GM10248 (cell line): Measurements from ENCODE around the gene PFKM.
"Not testable (repeated sequence)": the region's sequence is repeated elsewhere in the genome, so short reads cannot be mapped to it uniquely, and the experiment has no call there.

Experiments used
- CTCF ChIA-PET: fragments of 300-600 bp; sonication (Branson Sonifier 250); formaldehyde crosslinking; extraction: SDS; loops from one replicate; lab custom pipeline; 2021; ENCODE audit warnings: antibody characterized with exemption; lab: Yijun Ruan, JAX
- POLR2A ChIA-PET: fragments of 350-650 bp; sonication (Branson Sonifier 250); formaldehyde crosslinking; extraction: SDS; loops from one replicate; lab custom pipeline; 2020; ENCODE audit warnings: antibody characterized with exemption; lab: Yijun Ruan, JAX
- DNase-seq: peaks from one replicate; pipeline ENCODE4 v3.0.0; 2012; ENCODE audit errors: extremely low spot score
- CTCF ChIP-seq: IDR thresholded peaks from 2 replicates; pipeline ENCODE4 v1.5.1; 2012; ENCODE audit warnings: mild to moderate bottlenecking, low read depth; ENCODE audit errors: extremely low read depth, missing control alignments, control extremely low read depth

Gene PFKM

GRCh38 chr12:48119834-48120195 lies 651 bp downstream of the PFKM start:
- CTCF ChIA-PET, result interaction anchor here (1.1 to 1.6 kb wide), 5 partner anchors 11 to 26 kb away, joined by 3 to 6 read pairs (median 3); no protein-coding TSS in a partner anchor

DNA sequence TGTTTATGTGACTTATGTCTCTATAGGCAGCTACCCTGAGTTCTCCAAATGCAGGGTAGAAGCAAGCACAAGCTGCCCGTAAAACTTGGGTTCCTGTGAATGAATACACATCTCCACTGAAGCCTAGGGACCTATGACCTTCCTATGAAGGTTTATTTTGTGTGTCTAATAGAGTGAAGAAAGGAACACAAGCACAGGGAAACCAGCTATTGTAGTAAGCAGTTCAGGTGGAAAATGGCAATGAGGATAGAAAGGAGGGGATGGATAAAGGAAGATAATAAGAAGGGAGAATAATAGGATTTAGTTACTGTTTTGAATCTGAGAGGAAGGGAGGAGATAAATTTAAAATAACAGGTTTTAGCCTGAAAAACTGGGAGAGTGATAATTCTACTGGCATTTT lies 2.4 kb downstream of the PFKM start:
- POLR2A ChIA-PET, result no interaction called here
- no peak for DNase-seq
- CTCF ChIA-PET, result interaction anchor here (0.6 to 1.7 kb wide), 4 partner anchors 10 to 68 kb away, joined by 3 to 4 read pairs (median 3); no protein-coding TSS in a partner anchor
- no peak for TF ChIP-seq CTCF

More at GRCh38 chr12:48119834-48120195, 651 bp downstream of the PFKM start:
- POLR2A ChIA-PET, result interaction anchor here (0.8 kb wide), 1 partner anchor 14 kb away, joined by 3 read pairs; the partner anchor contains the start of gene SENP1
- TF ChIP-seq CTCF, result no peak
- no peak for DNase-seq

DNA sequence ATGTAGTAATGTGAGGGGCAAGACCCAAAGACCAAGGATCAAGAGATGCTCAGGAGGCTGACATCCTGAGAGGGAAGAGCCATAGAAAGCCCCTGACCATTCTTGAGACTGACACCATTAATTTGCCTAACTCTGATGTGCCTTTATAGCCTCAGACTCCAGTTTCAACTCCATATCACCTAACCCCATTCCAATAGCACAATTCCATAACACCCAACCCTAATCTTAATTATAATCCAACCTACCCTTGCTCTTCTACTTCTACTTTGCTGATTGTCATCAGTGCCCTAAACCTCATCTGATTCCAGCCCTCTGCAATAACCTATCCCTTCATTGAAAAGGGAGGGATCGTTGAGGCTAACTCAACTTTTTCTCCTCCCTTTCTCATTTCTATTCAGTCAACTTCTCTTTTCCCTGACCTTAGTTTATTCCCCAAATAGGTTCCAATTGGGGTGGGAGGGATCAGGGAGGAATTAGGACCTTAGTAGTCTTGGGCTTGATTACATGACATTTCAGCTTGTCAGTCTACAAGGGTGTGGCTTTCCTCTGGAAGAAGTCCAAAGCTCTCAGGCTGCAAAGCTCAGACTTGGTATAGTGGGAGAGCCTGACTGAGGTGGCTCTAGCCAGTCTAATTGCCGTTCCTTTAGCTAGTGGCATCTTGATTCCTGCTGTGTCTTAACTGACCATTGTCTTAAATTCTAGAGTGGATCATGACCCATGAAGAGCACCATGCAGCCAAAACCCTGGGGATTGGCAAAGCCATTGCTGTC lies 3.1 kb downstream of the PFKM start:
- ChIA-PET POLR2A (interaction anchor here (0.6 kb wide), 1 partner anchor 310 kb away, joined by 3 read pairs; no protein-coding TSS in a partner anchor), CTCF (no interaction called here)
- DNase-seq, result no peak
- TF ChIP-seq CTCF, result no peak

DNA sequence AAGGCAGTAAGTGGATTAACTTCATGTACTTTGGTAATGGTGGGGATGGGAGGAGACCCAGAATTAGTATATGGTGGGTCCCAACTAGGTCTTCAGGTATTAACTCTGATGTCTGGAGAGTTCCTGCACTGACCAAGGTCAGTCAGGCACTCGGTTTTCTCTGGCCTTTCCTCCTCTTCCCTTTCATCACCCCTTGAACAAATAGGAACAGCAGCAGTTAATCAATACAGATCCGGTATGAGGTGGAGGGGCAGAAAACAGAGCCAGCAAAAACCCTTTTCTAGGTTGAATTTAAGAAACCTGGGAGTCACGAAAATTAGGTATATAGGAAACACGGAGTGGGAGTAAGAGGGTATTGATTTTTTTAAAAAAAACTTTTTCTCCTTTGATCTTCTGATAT lies 4.0 kb downstream of the PFKM start:
- DNase-seq, result no peak
- ChIA-PET POLR2A (no interaction called here), CTCF (no interaction called here)
- TF ChIP-seq CTCF, result no peak

DNA sequence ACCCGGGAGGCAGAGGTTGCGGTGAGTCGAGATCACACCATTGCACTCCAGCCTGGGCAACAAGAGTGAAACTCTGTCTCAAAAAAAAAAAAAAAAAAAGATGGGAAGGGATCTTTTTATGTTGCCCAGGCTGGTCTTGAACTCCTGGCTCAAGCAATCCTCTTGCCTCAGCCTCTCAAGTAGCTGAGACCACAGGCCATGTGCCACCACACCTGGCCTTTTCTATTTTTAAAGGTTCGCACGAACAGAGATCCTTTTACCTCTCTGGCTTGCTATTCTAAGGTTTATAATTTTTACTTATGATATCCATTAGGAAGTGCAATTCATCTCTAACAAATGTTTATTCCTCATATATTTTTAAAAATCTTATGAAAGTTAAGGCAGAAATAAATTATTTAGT lies 6.4 kb downstream of the PFKM start:
- CTCF ChIA-PET, result interaction anchor here (1.0 to 1.3 kb wide), 2 partner anchors 18 to 26 kb away, joined by 3 read pairs; no protein-coding TSS in a partner anchor
- POLR2A ChIA-PET, result interaction anchor here (0.9 kb wide), 1 partner anchor 32 kb away, joined by 3 read pairs; the partner anchor contains the start of gene ASB8
- not testable (repeated sequence) for DNase-seq

DNA sequence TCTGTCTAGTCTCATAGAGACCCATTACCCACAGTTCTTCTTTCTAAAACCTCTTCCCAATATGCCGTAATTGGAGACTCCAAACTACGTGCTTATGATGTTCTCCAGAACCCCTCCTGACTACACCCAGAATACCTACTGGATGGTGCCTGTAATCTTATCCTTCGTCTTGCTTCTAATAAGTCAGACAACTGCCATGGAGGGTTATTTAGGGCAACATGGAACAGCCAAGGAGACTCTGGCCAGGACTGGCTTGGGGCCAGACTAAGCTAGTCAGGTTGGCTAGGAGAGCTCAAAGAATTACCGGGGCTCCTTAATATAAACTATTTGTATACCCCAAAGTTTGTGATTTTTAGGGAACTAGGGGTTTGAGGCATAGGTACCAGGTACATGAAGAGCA lies 6.8 kb downstream of the PFKM start:
- CTCF ChIA-PET, result interaction anchor here (1.0 to 1.3 kb wide), 2 partner anchors 17 to 25 kb away, joined by 3 read pairs; no protein-coding TSS in a partner anchor
- DNase-seq, result no peak
- no peak for TF ChIP-seq CTCF
- POLR2A ChIA-PET, result interaction anchor here (0.9 kb wide), 1 partner anchor 31 kb away, joined by 3 read pairs; the partner anchor contains the start of gene ASB8
